Body of pancreas (tissue), 4 donors: ENCODE measurements around the gene PAPPA. TPM values are rescaled to one million over a fixed set of nuclear protein-coding genes. Genes with fewer than 3 reads are reported as not detected.

Experiments used
- ATAC-seq: fragments of 150-250 bp; one replicate; pipeline ENCODE4 v1.9.1; 2016
- DNase-seq, 4 donors: peaks; one replicate each; pipeline ENCODE4 v3.0.0-alpha.2; 2019
- H3K27ac ChIP-seq, 4 donors: fragments of 200-600 bp; sonication (generic); 1 replicate in 3 of 4; 2 replicates in 1 of 4; pipeline versions ENCODE4 v1.5.1 to v1.6.1; 2016 to 2019; ENCODE audit warnings: mild to moderate bottlenecking in 1 of 4, mixed read lengths in 1 of 4, moderate library complexity in 1 of 4
- H3K27me3 ChIP-seq, 2 donors: fragments of 200-600 bp; sonication (generic); one replicate each; pipeline ENCODE4 v1.6.0; 2016; ENCODE audit warnings: mild to moderate bottlenecking in 1 of 2
- H3K36me3 ChIP-seq, 2 donors: fragments of 200-600 bp; sonication (generic); replicated peaks in 1 of 2; 2 replicates each; pipeline ENCODE4 v1.5.1; 2016; ENCODE audit warnings: low read depth in 2 of 2; ENCODE audit not compliant: insufficient read depth in 1 of 2
- H3K4me1 ChIP-seq: fragments of 200-600 bp; sonication (generic); one replicate; pipeline ENCODE4 v1.6.0; 2016
- H3K4me3 ChIP-seq, 2 donors: fragments of 200-600 bp; sonication (generic); 1 replicate in 1 of 2; 2 replicates in 1 of 2; pipeline ENCODE4 v1.5.1; 2016 to 2019
- H3K9me3 ChIP-seq, 3 donors: fragments of 200-600 bp; sonication (generic); 1 replicate in 2 of 3; 2 replicates in 1 of 3; pipeline ENCODE4 v1.5.1; 2016
- CTCF ChIP-seq, 7 experiments: fragments of 450-650 bp in 4 of 7; fragments of 200-600 bp in 3 of 7; sonication (generic) in 3 of 7; IDR thresholded peaks; one replicate each; pipeline ENCODE4 v1.5.1; 2016 to 2019; ENCODE audit warnings: antibody characterized with exemption in 7 of 7
- POLR2A ChIP-seq, 3 donors: fragments of 450-650 bp; IDR thresholded peaks; one replicate each; pipeline ENCODE4 v1.6.1; 2016; ENCODE audit warnings: antibody characterized with exemption in 3 of 3, mild to moderate bottlenecking in 2 of 3
- WGBS, 2 donors: methylation state at CpG; one replicate each; pipeline ENCODE4 v1.1.5; 2017; 5-methylcytosine and 5-hydroxymethylcytosine counted together
- intact Hi-C: fragments of 100-400 bp; cut with DNase I; formaldehyde crosslinking; loops from one replicate; pipeline ENCODE4 v1.15.1; 2023
- total RNA-seq, 2 donors: library from RNA; depleted of rRNA; stranded (reverse); fragments of >200 nt; gene quantifications; one replicate each; pipeline ENCODE4 v1.1.0, GENCODE V29; 2016

PAPPA gene
- total RNA-seq, 2 donors from 2014 or later: 1.0 to 2.0 TPM

GRCh38 chr9:116369706-116370105 lies 216.1 kb downstream of the PAPPA start:
- H3K4me1 ChIP-seq: peaks cover 4% of the 10 kb centered on the region
- H3K27me3 ChIP-seq: no peaks in the 10 kb centered on the region
- TF ChIP-seq CTCF (IDR thresholded peaks at IDR 0.05): no peak
- no peak for TF ChIP-seq POLR2A (IDR thresholded peaks at IDR 0.05)
- H3K36me3 ChIP-seq: no peaks in the 10 kb centered on the region
- no peaks in the 10 kb centered on the region for H3K9me3 ChIP-seq
- 75 to 78% methylated on average over 5 of the region's 5 CpGs for WGBS, 2 donors
- ATAC-seq: no peak
- intact Hi-C loops: no loop called here
- DNase-seq: no peak
- H3K27ac ChIP-seq: no peak overlapping the region
- H3K4me3 ChIP-seq: no peak overlapping the region

GRCh38 chr9:116370556-116370955 lies 217.0 kb downstream of the PAPPA start:
- no peak for DNase-seq
- Histone ChIP-seq H3K9me3 (no peaks in the 10 kb centered on the region), H3K36me3 (no peaks in the 10 kb centered on the region), H3K4me3 (no peak overlapping the region), H3K4me1 (no peaks in the 10 kb centered on the region), H3K27me3 (no peaks in the 10 kb centered on the region), H3K27ac (no peak overlapping the region)
- 76 to 86% methylated on average over 4 of the region's 4 CpGs for WGBS, 2 donors
- intact Hi-C loops: no loop called here
- ATAC-seq: no peak
- TF ChIP-seq POLR2A (IDR thresholded peaks at IDR 0.05): no peak

GRCh38 chr9:116372081-116372673 lies 218.6 kb downstream of the PAPPA start:
- H3K4me3 ChIP-seq: no peak overlapping the region
- no peak overlapping the region for H3K27ac ChIP-seq
- no peak for DNase-seq
- TF ChIP-seq CTCF (IDR thresholded peaks at IDR 0.05): no peak
- no peaks in the 10 kb centered on the region for H3K4me1 ChIP-seq
- no peak for ATAC-seq
- no peaks in the 10 kb centered on the region for H3K27me3 ChIP-seq
- intact Hi-C loops: no loop called here
- no peaks in the 10 kb centered on the region for H3K36me3 ChIP-seq
- no peaks in the 10 kb centered on the region for H3K9me3 ChIP-seq

- ATAC-seq (no peak), DNase-seq (no peak)
- Histone ChIP-seq H3K36me3 (no peaks in the 10 kb centered on the region), H3K4me1 (no peaks in the 10 kb centered on the region), H3K4me3 (no peak overlapping the region), H3K27me3 (no peaks in the 10 kb centered on the region), H3K9me3 (no peaks in the 10 kb centered on the region), H3K27ac (no peak overlapping the region)
- WGBS, 2 donors: 88 to 92% methylated on average over 4 of the region's 4 CpGs
- intact Hi-C loops: no loop called here
- TF ChIP-seq CTCF (IDR thresholded peaks at IDR 0.05) (no peak), POLR2A (IDR thresholded peaks at IDR 0.05) (no peak)
Observed at GRCh38 chr9:116372786-116373185, 219.2 kb downstream of the PAPPA start.

GRCh38 chr9:116377179-116377798 lies 223.7 kb downstream of the PAPPA start:
- no peak overlapping the region for H3K27ac ChIP-seq
- intact Hi-C loops: no loop called here
- WGBS, 2 donors: 71 to 74% methylated on average over 8 of the region's 8 CpGs

More at GRCh38 chr9:116377179-116377798, 223.7 kb downstream of the PAPPA start:
- no peaks in the 10 kb centered on the region for H3K36me3 ChIP-seq
- H3K9me3 ChIP-seq: no peaks in the 10 kb centered on the region
- no peak overlapping the region for H3K4me3 ChIP-seq
- DNase-seq (no peak), ATAC-seq (no peak)
- no peak for TF ChIP-seq POLR2A (IDR thresholded peaks at IDR 0.05)
- TF ChIP-seq CTCF (IDR thresholded peaks at IDR 0.05): no peak
- no peaks in the 10 kb centered on the region for H3K4me1 ChIP-seq
- no peaks in the 10 kb centered on the region for H3K27me3 ChIP-seq
